ENCODE data around the gene MEX3D.

GRCh38 chr19:1591421-1592023, 23.4 kb upstream of the MEX3D start:
- TF ChIP-seq CTCF (conservative IDR thresholded peaks at IDR 0.05; ENCODE audit: low read length) (no peak), EZH2phosphoT487 (IDR thresholded peaks at IDR 0.05; ENCODE audit: borderline replicate concordance) (no peak)

All from Loucy (cell line).